ENCODE results near the gene ADAM12. TPM values are rescaled to one million over a fixed set of nuclear protein-coding genes. Genes with fewer than 3 reads are reported as not detected.

The ADAM12 gene
- total RNA-seq, 2 experiments from 2014 or later: 0.60 to 1.6 TPM

DNA sequence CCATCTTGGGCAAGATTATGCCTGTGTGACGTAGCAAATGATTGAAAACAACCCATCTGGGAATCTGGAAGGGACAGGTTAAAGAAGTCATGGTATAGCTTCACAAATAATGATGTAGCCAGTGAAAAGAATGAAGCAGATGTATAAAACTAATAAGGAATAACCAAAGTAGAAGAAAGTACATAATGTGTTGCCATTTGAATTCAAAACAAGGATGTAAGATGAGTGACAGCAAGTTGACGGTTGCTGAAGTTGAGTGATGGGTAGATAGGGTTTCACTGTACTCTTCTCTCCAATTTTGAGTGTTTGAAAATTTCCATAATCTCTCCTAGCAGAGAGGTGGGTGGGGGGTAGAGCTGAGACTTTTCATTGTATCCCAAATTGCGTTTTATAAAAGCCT is 358.3 kb downstream of the ADAM12 start:
- Mint-ChIP-seq H3K27me3 (ENCODE audit: low read depth) (no peaks in the 10 kb centered on the region), H3K27ac (no peak overlapping the region), H3K4me3 (no peak overlapping the region), H3K9me3 (ENCODE audit: insufficient read depth) (no peaks in the 10 kb centered on the region), H3K4me1 (ENCODE audit: low read depth) (no peaks in the 10 kb centered on the region), H3K36me3 (ENCODE audit: low read depth) (no peaks in the 10 kb centered on the region)
- POLR2A ChIA-PET: no interaction called here
- no peak for DNase-seq
- ATAC-seq: no peak
- CTCF ChIA-PET: no interaction called here

DNA sequence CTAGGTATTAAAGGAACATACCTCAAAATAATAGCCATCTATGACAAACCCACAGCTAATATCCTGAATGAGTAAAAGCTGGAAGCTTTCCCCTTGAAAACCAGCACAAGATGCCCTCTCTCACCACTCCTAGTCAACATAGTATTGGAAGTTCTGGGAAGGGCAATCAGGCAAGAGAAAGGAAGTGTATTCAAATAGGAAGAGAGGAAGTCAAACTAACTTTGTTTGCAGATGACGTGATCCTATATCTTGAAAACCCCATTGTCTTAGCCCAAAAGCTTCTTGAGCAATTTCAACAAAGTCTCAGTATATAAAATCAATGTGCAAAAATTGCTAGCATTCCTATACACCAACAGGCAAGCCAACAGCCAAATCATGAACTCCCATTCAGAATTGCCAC is 360.6 kb downstream of the ADAM12 start:
- no peaks in the 10 kb centered on the region for H3K4me1 Mint-ChIP-seq (ENCODE audit: low read depth)
- no peaks in the 10 kb centered on the region for H3K36me3 Mint-ChIP-seq (ENCODE audit: low read depth)
- H3K9me3 Mint-ChIP-seq (ENCODE audit: insufficient read depth): no peaks in the 10 kb centered on the region
- no peak for DNase-seq
- ChIA-PET POLR2A (no interaction called here), CTCF (no interaction called here)
- no peak overlapping the region for H3K4me3 Mint-ChIP-seq
- ATAC-seq: no peak
- H3K27ac Mint-ChIP-seq: no peak overlapping the region
- H3K27me3 Mint-ChIP-seq (ENCODE audit: low read depth): no peaks in the 10 kb centered on the region

DNA sequence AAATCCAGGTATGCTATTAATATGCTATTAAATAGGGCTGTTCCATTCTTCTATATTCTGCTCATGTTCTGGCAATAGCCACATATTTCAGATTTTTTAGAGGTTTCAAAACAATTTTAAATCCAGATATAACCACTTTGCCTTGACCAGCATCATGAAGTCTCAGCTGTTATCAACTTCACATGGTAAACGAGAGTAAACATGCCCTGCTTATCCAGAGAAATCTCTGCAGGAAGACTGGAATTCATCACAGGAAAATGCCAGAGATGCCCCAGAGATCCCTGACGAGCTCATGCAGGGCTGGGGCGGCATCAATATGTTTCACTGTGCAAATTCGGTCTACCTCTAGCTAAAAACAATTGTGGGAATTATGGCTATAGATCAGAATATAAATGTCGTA is 365.4 kb downstream of the ADAM12 start:
- ChIA-PET POLR2A (no interaction called here), CTCF (no interaction called here)
- Mint-ChIP-seq H3K27me3 (ENCODE audit: low read depth) (no peaks in the 10 kb centered on the region), H3K9me3 (ENCODE audit: insufficient read depth) (no peaks in the 10 kb centered on the region), H3K4me1 (ENCODE audit: low read depth) (no peaks in the 10 kb centered on the region), H3K36me3 (ENCODE audit: low read depth) (no peaks in the 10 kb centered on the region), H3K27ac (no peak overlapping the region), H3K4me3 (no peak overlapping the region)
- DNase-seq: no peak
- ATAC-seq: no peak

DNA sequence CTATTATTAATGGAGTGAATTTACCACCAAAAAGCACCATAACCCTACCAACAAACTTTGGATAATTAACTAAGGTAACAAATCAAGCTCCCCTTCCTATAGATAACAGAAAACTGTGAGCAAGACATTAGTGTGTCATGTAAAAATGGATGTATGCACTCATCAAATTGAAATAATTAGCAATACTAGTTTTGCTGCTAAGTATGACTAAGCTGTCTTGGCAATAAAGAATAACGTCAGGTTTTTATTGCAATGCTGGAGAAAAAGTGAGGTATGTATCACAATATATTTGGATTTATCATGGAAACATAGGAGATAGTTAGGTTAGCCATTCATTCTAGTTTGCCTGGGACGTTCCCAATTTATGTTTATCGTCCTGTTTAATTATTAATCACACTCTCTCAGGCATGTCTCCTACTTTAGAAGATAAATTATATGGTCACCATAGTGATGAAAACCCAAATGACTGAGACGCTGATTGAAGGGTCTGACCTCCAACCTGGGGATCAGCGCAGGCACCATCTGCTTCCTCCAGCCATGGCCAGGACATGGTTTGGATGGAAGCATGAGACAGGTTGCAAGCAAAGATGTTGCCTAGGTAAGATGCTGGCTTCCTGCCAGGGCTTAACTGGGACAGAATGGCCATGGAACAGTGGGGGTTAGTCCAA is 366.3 kb downstream of the ADAM12 start:
- POLR2A ChIA-PET: no interaction called here
- DNase-seq (no peak), ATAC-seq (no peak)
- H3K27ac Mint-ChIP-seq: no peak overlapping the region
- no peaks in the 10 kb centered on the region for H3K4me1 Mint-ChIP-seq (ENCODE audit: low read depth)
- CTCF ChIA-PET: no interaction called here
- no peaks in the 10 kb centered on the region for H3K36me3 Mint-ChIP-seq (ENCODE audit: low read depth)
- no peaks in the 10 kb centered on the region for H3K9me3 Mint-ChIP-seq (ENCODE audit: insufficient read depth)
- H3K27me3 Mint-ChIP-seq (ENCODE audit: low read depth): no peaks in the 10 kb centered on the region
- no peak overlapping the region for H3K4me3 Mint-ChIP-seq

DNA sequence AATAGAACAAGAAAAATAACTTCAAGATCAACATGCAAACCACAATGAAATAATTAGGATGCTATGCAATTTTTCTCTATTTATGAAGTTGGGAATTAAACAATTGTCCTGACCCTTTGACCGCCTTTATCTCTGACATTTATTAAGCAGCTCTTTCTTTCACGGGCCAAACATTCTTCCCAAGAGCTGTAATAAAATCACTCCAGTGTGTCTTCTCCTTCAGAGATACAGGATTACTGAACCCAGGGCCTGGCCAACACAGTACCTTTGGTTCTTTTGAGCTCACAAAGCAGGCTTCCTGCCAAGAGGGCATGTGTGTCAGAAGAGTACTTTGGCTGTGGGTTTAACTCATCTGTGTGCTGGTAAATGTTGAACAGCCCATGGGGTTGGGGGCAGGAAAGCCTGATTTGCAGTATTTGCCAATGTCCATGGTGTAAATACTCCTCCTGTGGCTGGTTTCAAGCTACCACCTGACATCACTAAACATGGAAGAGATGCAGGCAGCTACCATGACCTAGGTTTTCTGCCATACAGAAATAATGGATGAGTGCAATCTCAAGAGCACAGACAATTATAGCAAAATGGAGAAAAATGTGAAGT is 370.2 kb downstream of the ADAM12 start:
- ATAC-seq (no peak), DNase-seq (no peak)
- POLR2A ChIA-PET: no interaction called here
- CTCF ChIA-PET: no interaction called here
- Mint-ChIP-seq H3K36me3 (ENCODE audit: low read depth) (no peaks in the 10 kb centered on the region), H3K4me1 (ENCODE audit: low read depth) (no peaks in the 10 kb centered on the region), H3K4me3 (no peak overlapping the region), H3K27ac (no peak overlapping the region), H3K9me3 (ENCODE audit: insufficient read depth) (no peaks in the 10 kb centered on the region), H3K27me3 (ENCODE audit: low read depth) (no peaks in the 10 kb centered on the region)

DNA sequence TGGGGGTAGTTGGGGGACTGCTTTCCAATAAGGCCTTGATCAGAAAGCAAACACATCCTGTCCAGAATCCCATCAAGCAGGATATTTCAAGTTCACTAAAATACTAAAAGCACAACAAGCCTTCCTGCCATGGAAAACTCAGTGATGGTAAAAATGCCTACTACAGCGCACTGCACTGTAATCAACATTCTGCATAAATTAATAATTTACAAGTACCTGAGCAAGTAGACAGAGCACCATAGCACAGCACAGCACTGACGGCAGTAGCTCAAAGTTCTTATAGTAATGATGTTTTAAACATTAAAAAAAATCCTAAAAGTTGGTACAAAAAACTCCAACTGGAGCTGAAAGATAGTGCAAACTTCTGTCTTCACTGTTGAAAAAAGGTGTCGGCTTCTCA is 371.4 kb downstream of the ADAM12 start:
- ChIA-PET POLR2A (no interaction called here), CTCF (no interaction called here)
- Mint-ChIP-seq H3K4me3 (no peak overlapping the region), H3K27ac (no peak overlapping the region), H3K9me3 (ENCODE audit: insufficient read depth) (no peaks in the 10 kb centered on the region), H3K27me3 (ENCODE audit: low read depth) (no peaks in the 10 kb centered on the region), H3K36me3 (ENCODE audit: low read depth) (no peaks in the 10 kb centered on the region), H3K4me1 (ENCODE audit: low read depth) (no peaks in the 10 kb centered on the region)
- DNase-seq (no peak), ATAC-seq (no peak)

DNA sequence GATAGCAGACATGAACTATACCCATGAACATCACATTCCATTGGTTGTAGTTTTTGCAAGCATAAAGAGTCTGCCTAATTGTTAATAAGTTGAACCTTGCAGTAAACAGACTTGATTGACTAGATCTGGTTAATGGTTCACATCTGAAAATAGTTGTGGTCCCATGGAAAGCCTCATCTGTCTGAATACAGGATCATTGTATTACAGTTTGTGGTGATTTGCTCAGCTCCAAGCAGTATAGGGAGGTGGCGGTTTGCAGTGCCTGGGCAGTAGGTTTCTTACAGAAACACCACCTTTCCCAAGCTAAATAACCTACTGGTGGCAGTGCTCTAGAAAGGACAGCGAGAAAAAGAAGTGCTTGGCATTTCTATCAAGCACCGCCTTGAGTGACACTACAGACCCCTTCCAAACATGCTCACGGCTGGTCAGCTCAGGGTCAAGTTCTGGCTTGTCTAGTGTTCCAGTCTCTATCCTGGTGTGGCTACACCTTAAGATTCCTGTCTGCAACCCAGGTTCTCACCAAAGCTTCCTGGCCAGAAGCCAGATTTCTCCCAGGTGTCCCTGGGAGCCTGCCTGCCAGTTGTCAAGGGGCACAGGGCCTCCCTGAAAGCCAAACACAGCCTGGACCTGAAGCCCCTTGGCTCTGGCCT is 372.0 kb downstream of the ADAM12 start:
- POLR2A ChIA-PET: no interaction called here
- ATAC-seq (no peak), DNase-seq (no peak)
- H3K36me3 Mint-ChIP-seq (ENCODE audit: low read depth): no peaks in the 10 kb centered on the region
- H3K4me3 Mint-ChIP-seq: no peak overlapping the region
- H3K4me1 Mint-ChIP-seq (ENCODE audit: low read depth): no peaks in the 10 kb centered on the region
- H3K27me3 Mint-ChIP-seq (ENCODE audit: low read depth): no peaks in the 10 kb centered on the region
- no peak overlapping the region for H3K27ac Mint-ChIP-seq
- no peaks in the 10 kb centered on the region for H3K9me3 Mint-ChIP-seq (ENCODE audit: insufficient read depth)
- CTCF ChIA-PET: no interaction called here

DNA sequence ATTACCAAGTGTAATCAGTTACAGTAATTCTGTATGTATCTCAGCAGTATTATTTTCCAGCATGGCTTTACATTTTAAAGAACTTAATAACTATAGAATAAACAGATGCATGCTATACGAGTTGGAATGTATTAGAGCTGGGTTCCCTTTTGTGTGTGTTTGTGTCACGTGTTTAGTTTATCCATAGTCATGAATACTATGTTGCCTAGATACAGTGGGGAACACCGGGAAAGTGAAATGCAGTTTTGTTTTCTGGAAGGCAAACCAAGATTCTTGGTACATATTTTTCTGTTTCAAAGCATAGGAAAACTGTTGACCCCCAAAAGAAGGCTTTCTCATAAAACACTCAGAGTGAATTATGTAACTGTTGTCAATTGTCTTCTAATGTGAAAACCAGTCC is 372.9 kb downstream of the ADAM12 start:
- CTCF ChIA-PET: no interaction called here
- no peak for DNase-seq
- Mint-ChIP-seq H3K4me1 (ENCODE audit: low read depth) (no peaks in the 10 kb centered on the region), H3K9me3 (ENCODE audit: insufficient read depth) (no peaks in the 10 kb centered on the region), H3K4me3 (no peak overlapping the region), H3K27ac (no peak overlapping the region), H3K36me3 (ENCODE audit: low read depth) (no peaks in the 10 kb centered on the region), H3K27me3 (ENCODE audit: low read depth) (no peaks in the 10 kb centered on the region)
- POLR2A ChIA-PET: no interaction called here
- no peak for ATAC-seq

DNA sequence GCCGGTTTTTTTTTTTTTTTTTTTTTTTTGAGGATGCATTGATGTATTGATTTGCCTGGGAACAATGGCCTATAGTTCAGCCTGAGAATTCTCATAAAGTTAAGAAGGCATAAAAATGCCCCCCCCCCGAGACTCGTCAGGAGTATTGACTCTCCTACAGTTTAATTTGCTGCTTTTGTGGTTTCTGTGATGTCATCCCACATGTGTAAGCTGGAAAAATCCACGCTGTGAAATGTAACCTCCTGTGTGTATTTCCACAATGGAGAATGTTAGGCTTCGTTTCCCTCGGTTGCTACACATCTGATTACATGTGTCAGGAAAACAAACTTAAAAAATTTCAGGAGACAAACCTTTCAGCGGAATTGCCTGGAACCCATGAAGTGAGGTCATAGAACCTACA is 374.0 kb downstream of the ADAM12 start:
- Mint-ChIP-seq H3K36me3 (ENCODE audit: low read depth) (no peaks in the 10 kb centered on the region), H3K9me3 (ENCODE audit: insufficient read depth) (no peaks in the 10 kb centered on the region), H3K27ac (no peak overlapping the region), H3K27me3 (ENCODE audit: low read depth) (no peaks in the 10 kb centered on the region), H3K4me3 (no peak overlapping the region), H3K4me1 (ENCODE audit: low read depth) (no peaks in the 10 kb centered on the region)
- POLR2A ChIA-PET: no interaction called here
- ATAC-seq: no peak
- no peak for DNase-seq
- CTCF ChIA-PET: no interaction called here

DNA sequence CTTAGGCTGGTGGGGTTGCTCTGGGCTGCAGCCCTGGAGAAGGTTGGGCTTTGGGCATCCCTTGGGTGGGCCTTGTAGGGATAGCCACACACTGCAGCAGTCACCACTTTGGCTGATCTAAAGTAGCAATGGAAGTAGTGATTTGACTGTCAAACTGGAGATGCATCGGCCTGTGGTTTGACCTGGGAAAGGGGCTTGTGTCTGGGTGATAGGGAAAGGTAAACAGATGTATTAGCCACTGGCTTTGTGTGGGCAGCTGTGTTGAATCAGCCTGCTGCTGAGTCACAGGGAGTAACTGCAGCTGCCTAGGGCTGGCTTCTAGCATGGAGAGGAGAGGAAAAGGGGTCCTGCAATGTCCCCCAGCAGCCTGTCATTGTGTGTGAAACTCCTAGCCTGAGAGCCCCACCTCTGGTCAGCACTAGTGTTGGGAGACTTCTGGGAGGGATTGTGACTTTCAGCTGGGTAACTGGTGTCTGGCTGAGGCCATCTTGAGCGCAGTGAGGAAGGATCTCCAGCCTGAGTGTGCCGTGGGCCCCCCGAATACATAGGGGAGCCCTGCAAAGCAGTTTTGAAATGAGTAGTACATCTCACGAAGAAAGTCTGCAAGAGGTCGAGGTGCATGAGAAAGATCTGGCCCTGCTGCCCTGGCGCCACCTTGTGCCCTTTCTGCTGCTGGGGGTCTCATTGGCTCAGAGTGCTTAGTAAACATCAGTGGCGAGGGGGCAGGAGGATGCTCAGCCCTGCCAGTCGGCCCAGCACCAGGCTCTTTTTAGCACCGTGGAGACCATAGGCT is 374.6 kb downstream of the ADAM12 start:
- H3K9me3 Mint-ChIP-seq (ENCODE audit: insufficient read depth): no peaks in the 10 kb centered on the region
- ATAC-seq (no peak), DNase-seq (no peak)
- H3K27me3 Mint-ChIP-seq (ENCODE audit: low read depth): no peaks in the 10 kb centered on the region
- H3K4me3 Mint-ChIP-seq: no peak overlapping the region
- H3K4me1 Mint-ChIP-seq (ENCODE audit: low read depth): no peaks in the 10 kb centered on the region
- POLR2A ChIA-PET: no interaction called here
- CTCF ChIA-PET: no interaction called here
- H3K36me3 Mint-ChIP-seq (ENCODE audit: low read depth): no peaks in the 10 kb centered on the region
- H3K27ac Mint-ChIP-seq: no peak overlapping the region

DNA sequence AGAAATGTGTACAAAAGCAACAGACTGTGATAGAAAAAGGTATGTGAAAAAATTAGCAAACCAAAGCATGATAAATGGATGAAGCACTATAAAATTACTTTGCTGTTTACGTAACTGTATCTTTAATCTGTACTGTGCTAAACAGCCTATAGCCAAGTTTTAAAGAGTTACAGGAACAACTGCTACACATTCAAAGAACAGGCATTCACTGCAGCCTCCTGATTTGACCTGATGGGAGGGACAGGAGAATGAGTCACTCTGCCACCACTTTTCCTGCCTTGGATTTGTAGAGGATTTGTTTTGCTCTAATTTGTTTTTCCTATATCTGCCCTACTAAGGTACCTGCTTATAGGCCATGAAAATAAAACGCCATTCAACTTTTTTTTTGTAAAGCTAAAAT is 375.8 kb downstream of the ADAM12 start:
- no peak for ATAC-seq
- Mint-ChIP-seq H3K4me1 (ENCODE audit: low read depth) (no peaks in the 10 kb centered on the region), H3K36me3 (ENCODE audit: low read depth) (no peaks in the 10 kb centered on the region), H3K4me3 (no peak overlapping the region), H3K27me3 (ENCODE audit: low read depth) (no peaks in the 10 kb centered on the region), H3K9me3 (ENCODE audit: insufficient read depth) (no peaks in the 10 kb centered on the region), H3K27ac (no peak overlapping the region)
- DNase-seq: no peak
- ChIA-PET CTCF (no interaction called here), POLR2A (no interaction called here)

DNA sequence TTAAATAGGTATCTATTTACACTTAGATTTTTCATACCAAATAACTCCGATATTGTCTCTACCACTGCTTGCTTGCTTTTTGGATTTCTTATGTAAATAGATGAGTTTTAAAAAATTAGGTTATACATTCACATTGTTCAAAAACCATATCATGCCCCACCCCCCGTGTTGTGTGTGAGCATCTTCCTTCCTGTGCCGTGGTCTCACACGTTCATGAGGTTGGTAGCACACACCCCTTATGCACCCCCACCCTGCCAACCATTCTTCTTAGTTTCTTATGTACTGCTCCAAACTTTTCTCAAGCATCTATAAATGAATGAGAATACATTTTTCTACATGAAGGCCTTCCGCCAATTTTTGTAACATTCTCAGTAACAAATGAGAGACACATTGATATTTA is 376.3 kb downstream of the ADAM12 start:
- H3K4me1 Mint-ChIP-seq (ENCODE audit: low read depth): no peaks in the 10 kb centered on the region
- ATAC-seq (no peak), DNase-seq (no peak)
- CTCF ChIA-PET: no interaction called here
- no peak overlapping the region for H3K27ac Mint-ChIP-seq
- POLR2A ChIA-PET: no interaction called here
- H3K36me3 Mint-ChIP-seq (ENCODE audit: low read depth): no peaks in the 10 kb centered on the region
- H3K4me3 Mint-ChIP-seq: no peak overlapping the region
- no peaks in the 10 kb centered on the region for H3K9me3 Mint-ChIP-seq (ENCODE audit: insufficient read depth)
- no peaks in the 10 kb centered on the region for H3K27me3 Mint-ChIP-seq (ENCODE audit: low read depth)

Measured in activated CD8-positive, alpha-beta T cell treated with anti-CD3 and anti-CD28 coated beads, Interleukin-2, amount 10 ng/mL, durations not matched to agents 7 days and 5 days (primary cell).